Vein endothelial cell (primary cell): Measurements from ENCODE around the gene KCNA3. TPM values are rescaled to one million over a fixed set of nuclear protein-coding genes. Genes with fewer than 3 reads are reported as not detected.

Source experiments
- total RNA-seq: library from RNA; depleted of rRNA; stranded (reverse); fragments of >200 nt; gene quantifications from 2 replicates; pipeline ENCODE4 v1.2.3, GENCODE V29; 2012

Gene KCNA3
- total RNA-seq, result not detected in 2 replicates

GRCh38 chr1:110674337-110675059 lies at the start of gene KCNA3:
KCNA3 (minus strand) TSS chr1:110674940; CDS start chr1:110674809, 131 bp downstream.

Other genes starting within 250 kb of the KCNA3 start
- gene PROK1, start 223.8 kb downstream of the KCNA3 start, total RNA-seq, result not detected in 2 replicates
- not detected in 2 replicates for gene KCNA10, start 155.8 kb downstream of the KCNA3 start, total RNA-seq
- gene KCNA2, start 68.6 kb downstream of the KCNA3 start, total RNA-seq, result under 0.01 TPM in 1 of 2 replicates, not detected in the other
- not detected in 2 replicates for gene CD53, start 198.2 kb upstream of the KCNA3 start, total RNA-seq